PC-3 (cell line): ENCODE data around the gene RHEX. TPM values are rescaled to one million over a fixed set of nuclear protein-coding genes. Genes with fewer than 3 reads are reported as not detected.

ENCODE experiments used
- ATAC-seq: fragments of 200-7000 bp; cut with Tn5 transposase; 2 replicates; pipeline ENCODE4 v1.9.1; 2020; ENCODE audit warnings: mild to moderate bottlenecking, moderate library complexity
- BruUV-seq: library from RNA; stranded (reverse); fragments of 400-500 nt; replicated peaks from 2 replicates; lab custom pipeline; 2021; lab: Mats Ljungman, UMichigan
- CTCF ChIA-PET: fragments of 300-600 bp; sonication (Branson Sonifier 250); formaldehyde crosslinking; loops from one replicate; lab custom pipeline; 2022; ENCODE audit warnings: antibody characterized with exemption; lab: Charles Lee
- POLR2A ChIA-PET: fragments of 300-600 bp; sonication (Branson Sonifier 250); formaldehyde crosslinking; loops from one replicate; lab custom pipeline; 2022; ENCODE audit warnings: antibody characterized with exemption; ENCODE audit not compliant: unreplicated experiment; lab: Charles Lee
- DNase-seq: peaks from one replicate; pipeline ENCODE4 v3.0.0-alpha.2; 2015
- H2AFZ ChIP-seq: fragments of 300-600 bp; sonication (generic); 2 replicates; pipeline ENCODE4 v1.6.0; 2016; ENCODE audit warnings: antibody characterized with exemption, low read length
- H3F3A ChIP-seq: fragments of 300-600 bp; sonication (generic); one replicate; pipeline ENCODE4 v1.6.0; 2017; ENCODE audit warnings: antibody characterized with exemption, low read length, control low read depth, mild to moderate bottlenecking; ENCODE audit not compliant: unreplicated experiment
- H3K27ac ChIP-seq: fragments of 300-600 bp; sonication (generic); 2 replicates; pipeline ENCODE4 v1.5.1; 2016; ENCODE audit warnings: mild to moderate bottlenecking, low read length
- H3K27me3 ChIP-seq: fragments of 300-600 bp; sonication (generic); 2 replicates; pipeline ENCODE4 v1.6.1; 2016; ENCODE audit warnings: low read length, mixed read lengths
- H3K36me3 ChIP-seq: fragments of 300-600 bp; sonication (generic); 2 replicates; pipeline ENCODE4 v1.6.1; 2016; ENCODE audit warnings: low read depth, mixed run types, low read length, mixed read lengths
- H3K4me1 ChIP-seq: fragments of 300-600 bp; sonication (generic); 2 replicates; pipeline ENCODE4 v1.5.1; 2016; ENCODE audit warnings: low read length; ENCODE audit not compliant: insufficient read depth
- H3K4me2 ChIP-seq: fragments of 300-600 bp; sonication (generic); 2 replicates; pipeline ENCODE4 v1.6.0; 2016; ENCODE audit warnings: low read length
- H3K4me3 ChIP-seq: fragments of 300-600 bp; sonication (generic); 2 replicates; pipeline ENCODE4 v1.5.1; 2016; ENCODE audit warnings: mild to moderate bottlenecking, low read length, mixed read lengths
- H3K79me2 ChIP-seq: fragments of 300-600 bp; sonication (generic); 2 replicates; pipeline ENCODE4 v1.6.1; 2017; ENCODE audit warnings: low read length, mixed read lengths
- H3K9ac ChIP-seq: fragments of 300-600 bp; sonication (generic); 2 replicates; pipeline ENCODE4 v1.6.0; 2016; ENCODE audit warnings: mild to moderate bottlenecking, low read length
- H3K9me2 ChIP-seq: fragments of 300-600 bp; sonication (generic); replicated peaks from 2 replicates; pipeline ENCODE4 v1.6.1; 2016; ENCODE audit warnings: mixed run types, low read length, mixed read lengths
- H3K9me3 ChIP-seq: fragments of 300-600 bp; sonication (generic); 2 replicates; pipeline ENCODE4 v1.6.1; 2016; ENCODE audit warnings: low read length, mixed read lengths
- H4K20me1 ChIP-seq: fragments of 300-600 bp; sonication (generic); 2 replicates; pipeline ENCODE4 v1.6.1; 2016; ENCODE audit warnings: low read length, mixed read lengths
- EZH2 ChIP-seq: fragments of 300-600 bp; sonication (generic); IDR thresholded peaks from one replicate; pipeline ENCODE4 v1.6.1; 2017; ENCODE audit warnings: antibody characterized with exemption, mild to moderate bottlenecking, low read length; ENCODE audit not compliant: unreplicated experiment
- EZH2phosphoT487 ChIP-seq: fragments of 300-600 bp; sonication (generic); IDR thresholded peaks from 2 replicates; pipeline ENCODE4 v1.6.1; 2018; ENCODE audit warnings: mild to moderate bottlenecking, antibody characterized with exemption, low read length, borderline replicate concordance
- intact Hi-C: fragments of 100-400 bp; cut with micrococcal nuclease; formaldehyde crosslinking; loops from 2 replicates; pipeline ENCODE4 v1.9.0; 2023
- total RNA-seq: library from RNA; depleted of rRNA; stranded (reverse); fragments of >200 nt; gene quantifications from 2 replicates; pipeline ENCODE4 v1.2.3, GENCODE V29; 2014
- TF ChIP-seq, protein P1 (sequence below): fragments of 300-600 bp; sonication (generic); conservative IDR thresholded peaks from 2 replicates; pipeline ENCODE4 v1.5.1; 2017; ENCODE audit warnings: antibody characterized with exemption, low read depth, mild to moderate bottlenecking, low read length

The RHEX gene
- total RNA-seq, 1 experiment from 2014 or later: not detected

DNA sequence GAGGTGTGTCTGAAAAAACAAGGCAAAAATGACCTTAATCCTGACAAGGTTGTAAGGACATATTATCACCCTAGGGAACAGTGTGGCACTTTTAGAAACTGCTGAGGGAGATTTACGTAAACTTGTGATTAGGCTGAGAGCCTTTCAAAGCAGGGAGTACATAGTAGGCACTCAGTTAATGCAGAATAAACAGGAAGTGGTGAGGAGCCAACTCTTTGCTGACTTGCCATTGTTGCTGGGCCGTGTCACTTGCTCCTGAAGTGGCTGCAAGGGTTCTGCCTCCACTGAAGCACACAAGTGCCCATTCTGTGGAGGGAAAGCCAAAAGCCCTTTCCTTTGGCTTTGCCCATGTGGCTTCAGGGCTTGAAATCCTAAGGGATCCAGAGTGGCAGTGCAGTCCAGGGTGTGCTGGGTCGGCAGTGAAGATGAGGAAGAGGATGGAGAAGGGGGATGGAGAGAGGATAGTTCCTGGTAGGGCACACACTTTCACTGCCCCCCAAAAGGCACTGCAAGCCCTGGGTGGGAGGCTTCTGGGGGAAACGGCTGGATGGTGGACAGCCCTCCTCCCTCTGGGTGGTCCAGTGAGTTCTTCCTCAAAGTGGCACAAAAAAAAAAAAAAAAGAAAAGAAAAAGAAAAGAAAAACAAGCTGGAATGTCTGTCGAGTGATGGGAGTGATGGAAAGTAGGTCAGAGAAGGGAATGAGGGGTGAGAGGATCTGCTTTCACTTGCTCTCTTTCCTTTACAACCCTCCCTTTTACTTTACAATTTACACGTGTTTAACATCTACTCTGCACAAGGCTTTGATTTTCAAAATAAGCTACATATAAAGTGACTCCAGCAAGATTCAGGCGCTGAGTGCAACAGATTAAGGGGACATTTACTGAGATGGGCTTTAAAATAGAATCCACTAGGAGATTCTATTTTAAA, 13.7 kb upstream of the RHEX start:
- Histone ChIP-seq H3K27me3 (peaks cover 83% of the 10 kb centered on the region), H3K27ac (no peak overlapping the region), H3K4me2 (no peak overlapping the region), H3K9me3 (no peaks in the 10 kb centered on the region), H3F3A (no peaks in the 10 kb centered on the region), H3K79me2 (no peaks in the 10 kb centered on the region), H3K4me1 (no peaks in the 10 kb centered on the region), H3K4me3 (no peak overlapping the region), H3K9ac (no peak overlapping the region), H3K9me2 (no peaks in the 10 kb centered on the region), H3K36me3 (no peaks in the 10 kb centered on the region), H4K20me1 (no peaks in the 10 kb centered on the region), H2AFZ (no peak overlapping the region)
- TF ChIP-seq, protein P1, sequence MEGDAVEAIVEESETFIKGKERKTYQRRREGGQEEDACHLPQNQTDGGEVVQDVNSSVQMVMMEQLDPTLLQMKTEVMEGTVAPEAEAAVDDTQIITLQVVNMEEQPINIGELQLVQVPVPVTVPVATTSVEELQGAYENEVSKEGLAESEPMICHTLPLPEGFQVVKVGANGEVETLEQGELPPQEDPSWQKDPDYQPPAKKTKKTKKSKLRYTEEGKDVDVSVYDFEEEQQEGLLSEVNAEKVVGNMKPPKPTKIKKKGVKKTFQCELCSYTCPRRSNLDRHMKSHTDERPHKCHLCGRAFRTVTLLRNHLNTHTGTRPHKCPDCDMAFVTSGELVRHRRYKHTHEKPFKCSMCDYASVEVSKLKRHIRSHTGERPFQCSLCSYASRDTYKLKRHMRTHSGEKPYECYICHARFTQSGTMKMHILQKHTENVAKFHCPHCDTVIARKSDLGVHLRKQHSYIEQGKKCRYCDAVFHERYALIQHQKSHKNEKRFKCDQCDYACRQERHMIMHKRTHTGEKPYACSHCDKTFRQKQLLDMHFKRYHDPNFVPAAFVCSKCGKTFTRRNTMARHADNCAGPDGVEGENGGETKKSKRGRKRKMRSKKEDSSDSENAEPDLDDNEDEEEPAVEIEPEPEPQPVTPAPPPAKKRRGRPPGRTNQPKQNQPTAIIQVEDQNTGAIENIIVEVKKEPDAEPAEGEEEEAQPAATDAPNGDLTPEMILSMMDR: no peak
- TF ChIP-seq EZH2: no peak
- no peak for TF ChIP-seq EZH2phosphoT487
- CTCF ChIA-PET: interaction anchor here (0.6 to 1.0 kb wide), 2 partner anchors 8 to 72 kb away, joined by 3 to 4 read pairs; no protein-coding TSS in a partner anchor
- DNase-seq (no peak), ATAC-seq (no peak)
- intact Hi-C loops: no loop called here
- BruUV-seq: no TSS peak
- POLR2A ChIA-PET: no interaction called here

DNA sequence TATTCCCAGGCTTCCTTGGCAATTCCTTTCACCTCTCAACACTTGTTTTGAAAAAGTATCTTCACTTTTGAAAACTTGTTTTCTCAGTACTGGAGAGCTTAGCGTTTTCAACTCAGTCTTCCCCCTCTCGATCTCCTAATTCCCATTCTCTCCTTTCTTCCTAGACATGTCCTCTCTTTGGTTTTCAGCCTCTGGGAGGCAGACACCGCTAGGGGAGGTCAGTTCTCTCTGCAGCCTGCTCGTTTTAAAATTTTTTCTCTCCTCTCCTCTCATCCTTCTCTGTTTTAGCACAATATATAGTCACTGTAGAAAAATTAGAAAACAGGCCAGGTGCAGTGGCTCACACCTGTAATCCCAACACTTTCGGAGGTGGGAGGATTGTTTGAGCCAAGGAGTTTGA, 12.6 kb upstream of the RHEX start:
- CTCF ChIA-PET: no interaction called here
- no peak for TF ChIP-seq EZH2phosphoT487
- TF ChIP-seq, protein P1: peak; percentile 19; the same call in 1 of the 2 replicates
- TF ChIP-seq EZH2: no peak
- POLR2A ChIA-PET: no interaction called here

DNA sequence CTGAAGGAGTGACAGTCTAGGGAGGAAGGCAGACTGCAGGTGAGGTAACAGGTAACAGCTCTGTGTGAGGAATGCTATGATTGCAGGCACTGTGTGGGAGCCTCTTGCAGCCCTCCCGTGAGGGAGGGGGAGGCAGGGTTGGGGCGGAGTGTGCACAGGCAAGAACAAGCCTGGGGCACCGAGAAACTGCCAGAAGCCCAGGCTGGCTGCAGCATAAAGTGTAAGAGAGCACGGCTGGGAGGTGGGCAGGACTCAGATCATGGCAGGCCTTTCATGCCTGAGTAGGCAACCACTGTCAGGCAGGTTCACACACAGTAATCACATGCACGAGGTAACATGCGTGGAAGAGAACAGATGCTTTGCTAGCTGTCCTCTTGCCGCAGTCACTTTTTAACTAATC, 11.3 kb upstream of the RHEX start:
- H3K27me3 ChIP-seq: peaks cover 72% of the 10 kb centered on the region
- TF ChIP-seq, protein P1: no peak
- no peak for TF ChIP-seq EZH2phosphoT487
- no peak for TF ChIP-seq EZH2
- no peaks in the 10 kb centered on the region for H4K20me1 ChIP-seq
- no peaks in the 10 kb centered on the region for H3K4me1 ChIP-seq
- H3K9me3 ChIP-seq: no peaks in the 10 kb centered on the region
- no peak overlapping the region for H2AFZ ChIP-seq
- H3K79me2 ChIP-seq: no peaks in the 10 kb centered on the region
- H3K27ac ChIP-seq: no peak overlapping the region
- POLR2A ChIA-PET: no interaction called here
- H3F3A ChIP-seq: no peaks in the 10 kb centered on the region
- no peaks in the 10 kb centered on the region for H3K9me2 ChIP-seq
- DNase-seq (no peak), ATAC-seq (no peak)
- intact Hi-C loops: no loop called here
- H3K4me2 ChIP-seq: no peak overlapping the region
- CTCF ChIA-PET: no interaction called here
- H3K9ac ChIP-seq: no peak overlapping the region
- H3K36me3 ChIP-seq: no peaks in the 10 kb centered on the region
- no peak overlapping the region for H3K4me3 ChIP-seq
- BruUV-seq: no TSS peak

More for the DNA sequence above, 12.6 kb upstream of the RHEX start:
- no peaks in the 10 kb centered on the region for H3K36me3 ChIP-seq
- no TSS peak for BruUV-seq
- no peaks in the 10 kb centered on the region for H3F3A ChIP-seq
- no peaks in the 10 kb centered on the region for H3K79me2 ChIP-seq
- no peak overlapping the region for H3K27ac ChIP-seq
- no peaks in the 10 kb centered on the region for H3K9me2 ChIP-seq
- H3K4me2 ChIP-seq: no peak overlapping the region
- no peaks in the 10 kb centered on the region for H4K20me1 ChIP-seq
- H2AFZ ChIP-seq: no peak overlapping the region
- intact Hi-C loops: no loop called here
- peak; percentile 14 for DNase-seq
- H3K27me3 ChIP-seq: peaks cover 73% of the 10 kb centered on the region
- ATAC-seq: no peak
- no peak overlapping the region for H3K4me3 ChIP-seq
- no peaks in the 10 kb centered on the region for H3K9me3 ChIP-seq
- H3K4me1 ChIP-seq: no peaks in the 10 kb centered on the region
- H3K9ac ChIP-seq: no peak overlapping the region
